ENCODE measurements around the gene ING4.

DNA sequence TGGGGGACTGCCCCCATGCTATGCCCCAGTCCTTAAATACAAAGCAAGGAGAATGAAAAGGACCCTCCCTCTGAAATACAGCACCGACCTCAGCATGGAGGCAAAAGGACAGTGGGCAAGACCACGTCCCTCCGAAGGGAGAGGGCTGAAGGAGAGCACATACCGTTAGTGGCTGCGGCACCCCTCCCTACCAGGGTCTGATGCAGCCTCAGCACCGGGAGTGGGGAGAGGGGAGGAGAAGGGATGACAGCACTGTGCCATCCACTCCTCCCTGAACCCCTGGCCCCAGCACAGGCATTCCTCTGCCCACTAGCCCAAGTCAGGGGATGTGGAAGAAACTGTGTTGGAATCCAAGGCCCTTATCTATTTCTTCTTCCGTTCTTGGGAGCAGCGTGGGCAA lies 12.1 kb downstream of the ING4 start:
- TF ChIP-seq CTCF (IDR thresholded peaks at IDR 0.05) (no peak), POLR2A (IDR thresholded peaks at IDR 0.05) (no peak)

All from adrenal gland (tissue), 5 donors.